T follicular helper cell (primary cell): ENCODE results near the gene PLEKHA7.

ENCODE experiments used
- DNase-seq: peaks from one replicate; pipeline ENCODE4 v3.0.0-alpha.2; 2020; ENCODE audit warnings: low read depth

PLEKHA7 gene

DNA sequence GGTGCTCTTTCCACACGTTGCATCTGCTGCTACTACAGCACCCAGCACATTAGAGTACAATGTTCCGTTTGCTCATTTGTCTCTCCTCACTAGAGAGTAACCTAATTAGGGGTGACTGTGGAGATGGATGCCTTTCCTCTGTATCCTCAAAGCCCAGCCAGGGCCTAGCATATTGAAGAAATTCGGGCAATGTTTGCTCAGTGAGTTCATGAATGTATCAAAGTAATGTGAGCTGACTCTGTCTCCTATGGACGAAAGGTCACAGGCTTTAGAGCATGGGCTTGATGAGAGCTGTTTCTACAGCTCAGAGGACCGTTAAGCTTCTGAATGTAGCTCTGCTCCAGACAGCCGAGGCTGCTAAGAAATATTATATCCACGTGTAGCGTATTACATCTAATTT lies 208.3 kb downstream of the PLEKHA7 start:
- no peak for DNase-seq

DNA sequence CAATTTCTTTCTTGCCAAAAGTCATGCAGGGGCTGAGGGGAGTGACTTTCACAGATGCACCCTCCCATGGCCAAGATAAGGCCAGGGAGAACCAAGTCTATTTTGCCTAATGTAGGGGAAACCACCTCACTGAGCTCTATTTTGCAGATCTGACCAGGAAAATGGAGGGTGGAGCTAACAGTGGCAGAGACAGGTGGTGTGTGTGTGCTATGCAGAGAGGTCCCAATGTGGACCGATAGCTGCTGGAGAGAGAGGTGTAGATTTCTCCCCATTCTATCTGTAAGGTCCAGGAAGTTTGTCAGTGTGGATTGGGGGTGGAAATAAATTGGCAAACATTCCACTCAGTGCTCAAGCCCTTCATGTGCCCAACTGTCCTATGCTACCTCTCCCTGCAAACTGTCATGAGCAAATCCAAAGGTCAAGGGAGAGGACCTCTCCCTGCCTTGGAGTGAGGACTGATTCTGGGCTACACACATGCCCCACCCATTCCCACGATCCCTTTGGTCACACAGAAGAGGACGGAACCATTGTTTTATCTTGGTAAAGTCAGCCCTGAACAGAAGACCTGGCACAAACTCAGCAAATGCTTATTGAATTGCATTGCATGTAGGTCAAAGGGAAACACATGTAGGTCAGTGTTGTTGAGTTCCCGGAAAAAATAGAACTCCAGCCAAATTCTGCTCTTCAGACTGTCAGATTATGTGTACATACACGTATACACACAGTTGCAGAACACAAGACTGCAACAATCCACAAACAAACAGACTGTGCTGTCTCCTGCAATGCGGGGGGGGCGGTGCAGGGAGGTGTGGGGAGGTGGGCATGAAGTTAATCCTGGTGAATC lies 209.9 kb downstream of the PLEKHA7 start:
- no peak for DNase-seq

DNA sequence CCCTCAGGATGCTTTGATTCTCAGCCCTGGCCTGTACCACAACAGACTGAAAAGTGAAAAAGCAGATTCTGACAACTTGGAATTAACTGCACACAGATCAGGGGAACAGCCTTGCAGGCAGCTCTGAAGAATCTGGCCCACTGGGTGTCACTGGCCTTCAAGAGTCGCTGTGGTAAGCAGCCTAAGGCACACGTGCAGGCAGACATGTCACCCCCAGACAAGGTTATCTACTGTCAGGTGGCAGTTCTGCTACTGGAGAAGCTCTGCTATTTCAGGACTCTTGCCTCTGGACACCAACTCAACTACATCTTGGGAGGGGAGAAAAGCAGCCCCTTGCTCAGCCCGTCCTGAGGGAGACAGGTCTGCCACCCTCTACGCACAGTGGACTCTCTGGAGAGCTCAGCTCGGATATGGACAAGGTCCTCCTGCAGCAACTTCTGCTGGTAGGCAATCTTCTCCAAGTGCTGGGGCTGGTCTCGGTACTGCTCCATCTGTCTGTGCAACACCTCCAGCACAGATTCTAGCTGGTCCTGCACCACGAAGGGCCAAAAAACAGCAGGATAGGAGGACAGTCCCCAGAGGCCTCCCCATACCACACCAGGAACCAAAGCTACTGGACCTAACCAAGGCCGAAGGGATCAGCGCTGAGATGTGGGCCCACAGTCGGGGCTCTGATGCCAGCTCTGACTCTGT lies 212.8 kb downstream of the PLEKHA7 start:
- no peak for DNase-seq

DNA sequence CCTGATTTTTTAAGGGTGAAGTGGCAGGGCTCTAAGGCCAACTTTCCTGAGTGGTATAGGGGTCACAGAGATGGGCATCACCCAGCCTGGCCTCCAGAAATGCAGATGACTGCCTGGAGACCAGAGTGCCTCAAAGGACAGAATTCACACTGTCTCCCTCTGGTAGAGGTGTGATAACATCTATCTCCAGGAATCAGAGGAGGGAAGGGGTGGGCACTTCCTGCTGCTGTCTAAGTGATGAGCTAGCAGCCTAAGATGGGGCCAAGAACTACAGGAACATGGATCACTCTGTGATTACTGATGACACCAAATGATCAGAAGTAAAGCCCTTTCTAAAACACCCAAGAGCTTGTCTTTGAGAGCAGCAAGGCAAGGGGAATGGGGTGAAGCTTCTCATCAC lies 213.8 kb downstream of the PLEKHA7 start:
- no peak for DNase-seq

DNA sequence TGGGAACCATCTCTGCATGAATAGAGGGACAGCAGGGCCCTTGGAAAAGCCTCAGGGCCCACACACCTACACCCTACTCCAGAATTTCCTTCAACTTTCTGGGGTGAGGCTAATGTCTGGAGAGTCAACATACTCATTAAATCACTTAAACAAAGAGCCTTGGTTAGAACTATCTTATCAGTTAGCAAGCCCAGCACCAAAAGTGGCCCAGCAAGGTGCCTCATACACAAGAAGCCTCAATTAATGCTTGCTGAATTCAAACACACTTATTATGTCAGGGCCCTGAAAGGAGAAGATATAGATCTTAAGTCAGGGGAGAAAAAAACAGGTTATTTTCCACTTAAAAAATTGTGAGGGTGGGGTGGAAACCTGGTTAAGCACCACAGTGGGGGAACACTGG lies 214.3 kb downstream of the PLEKHA7 start:
- DNase-seq, result no peak

DNA sequence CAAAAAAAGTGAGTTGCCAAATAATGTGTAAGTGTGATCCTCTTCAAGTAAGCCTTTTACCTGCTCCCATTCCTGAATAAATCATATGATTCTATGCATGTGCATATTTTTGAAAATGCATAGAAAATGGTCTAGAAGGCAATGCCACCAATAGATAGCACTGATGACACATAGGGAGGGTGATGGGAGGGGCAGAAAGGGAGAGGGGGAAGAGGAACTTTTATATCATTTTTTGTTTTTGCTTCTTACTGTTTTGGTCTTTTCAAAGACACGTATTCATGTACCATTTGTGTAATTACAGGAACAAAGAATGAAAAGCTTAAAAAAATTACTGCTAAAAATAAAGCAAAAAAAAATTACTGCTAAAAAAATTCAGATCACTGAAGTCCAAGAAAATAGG lies 215.0 kb downstream of the PLEKHA7 start:
- no peak for DNase-seq

DNA sequence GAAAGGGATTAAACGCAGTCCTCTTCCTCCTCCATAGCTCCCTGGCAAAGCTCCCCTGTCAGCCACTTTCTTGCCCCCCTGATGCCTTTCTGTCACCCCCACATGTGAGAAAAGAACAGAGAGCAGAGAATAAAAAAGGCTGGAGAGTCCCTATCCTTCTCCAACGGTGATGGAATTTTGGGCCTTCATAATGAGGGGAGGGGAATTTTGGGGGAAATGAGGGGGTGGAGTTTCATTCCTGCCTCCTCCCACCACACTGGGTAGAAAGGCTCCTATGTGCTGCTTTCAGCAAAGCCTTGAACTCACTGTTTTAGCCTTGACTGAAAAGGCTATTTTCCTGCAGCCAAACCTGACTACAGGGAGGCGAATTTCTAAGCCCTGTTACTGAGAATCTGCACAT lies 216.4 kb downstream of the PLEKHA7 start:
- no peak for DNase-seq

DNA sequence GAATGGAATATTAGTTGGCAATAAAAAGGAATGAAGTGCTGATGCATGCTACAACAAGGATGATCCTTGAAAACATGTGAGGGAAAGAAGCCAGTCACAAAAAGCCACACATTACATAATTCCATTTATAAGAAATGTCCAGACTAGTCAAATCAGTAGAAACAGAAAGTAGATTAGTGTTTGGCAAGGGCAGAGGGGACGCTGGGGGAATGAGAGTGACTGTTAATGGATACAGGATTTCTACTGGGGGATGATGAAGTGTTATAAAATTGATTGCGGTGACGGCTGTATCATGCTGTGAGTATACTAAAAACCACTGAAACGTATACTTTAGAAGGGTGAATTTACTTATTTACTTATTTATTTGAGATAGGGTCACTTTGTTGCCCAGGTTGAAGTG lies 217.9 kb downstream of the PLEKHA7 start:
- no peak for DNase-seq

DNA sequence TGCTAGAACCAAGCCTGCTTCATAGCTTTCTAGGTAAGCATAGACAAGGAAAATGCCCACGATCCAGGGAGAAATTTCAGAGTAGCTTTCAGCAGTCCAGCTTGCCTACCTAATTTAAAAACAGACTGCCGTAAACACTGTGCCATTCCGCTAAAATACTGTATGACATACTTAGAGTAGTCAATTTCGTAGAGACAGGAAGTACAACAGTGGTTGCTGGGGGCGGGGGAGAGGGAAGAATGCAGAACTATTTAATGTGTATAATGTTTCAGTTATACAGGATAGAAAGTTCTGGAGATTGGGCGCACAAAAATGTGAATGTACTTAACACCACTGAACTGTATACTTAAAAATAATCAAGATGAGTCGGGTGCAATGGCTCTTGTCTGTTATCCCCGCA lies 219.1 kb downstream of the PLEKHA7 start:
- DNase-seq, result no peak

DNA sequence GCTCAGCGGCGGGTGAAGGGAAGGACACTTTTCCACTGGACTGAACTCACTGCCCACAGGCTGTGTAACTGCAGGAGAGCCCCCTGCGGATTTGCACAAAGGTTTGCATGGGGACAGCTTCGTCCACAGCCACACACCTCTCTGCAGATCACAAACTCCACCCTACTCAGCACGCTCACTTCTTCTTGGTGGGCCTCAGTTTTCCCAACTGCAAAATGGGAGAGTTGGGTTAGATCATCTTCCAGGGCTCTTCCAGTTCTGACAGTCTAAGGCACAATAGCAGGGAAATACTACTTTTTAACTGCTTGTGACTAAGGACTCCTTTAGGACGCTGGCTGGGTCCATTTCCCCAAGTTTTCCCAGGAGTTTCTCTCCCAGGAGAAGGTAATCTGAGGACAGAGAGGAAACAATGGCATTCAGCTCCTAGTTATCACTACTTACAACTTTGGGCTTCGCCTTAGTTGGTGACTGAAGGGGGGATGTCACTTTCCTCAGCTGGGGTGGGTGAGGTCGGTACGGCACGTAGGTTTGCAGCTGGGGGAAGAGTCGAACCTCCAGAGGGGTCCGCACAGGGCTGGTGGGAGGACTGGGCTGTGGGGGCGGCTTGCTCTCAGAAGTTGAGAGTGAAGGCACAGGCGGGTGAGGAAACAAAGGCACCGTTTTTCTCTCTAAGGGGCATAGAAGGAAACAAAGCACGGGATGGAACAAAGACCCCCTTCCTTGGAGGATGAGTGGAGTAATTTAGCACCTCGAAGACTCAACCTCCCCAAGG lies 220.0 kb downstream of the PLEKHA7 start:
- DNase-seq, result no peak

DNA sequence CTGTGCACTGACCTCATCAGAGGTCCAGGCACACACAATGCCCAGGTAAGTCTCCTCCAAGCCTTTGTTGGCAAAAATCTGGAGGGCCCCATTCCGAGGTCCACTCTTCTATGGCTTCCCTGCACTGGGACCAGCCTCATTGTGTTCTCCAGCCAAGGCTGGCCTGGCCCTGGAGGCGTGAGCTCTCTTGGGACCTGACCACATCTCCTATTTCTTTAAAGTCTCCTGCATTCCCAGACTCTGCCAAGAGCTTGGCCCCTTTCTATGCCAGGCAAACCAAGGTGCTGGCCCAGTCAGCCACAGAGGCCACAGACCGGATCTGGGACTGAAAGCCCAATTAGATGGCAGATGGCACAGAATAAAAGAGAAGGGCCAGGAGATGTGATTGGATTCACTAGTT lies 220.7 kb downstream of the PLEKHA7 start:
- no peak for DNase-seq

DNA sequence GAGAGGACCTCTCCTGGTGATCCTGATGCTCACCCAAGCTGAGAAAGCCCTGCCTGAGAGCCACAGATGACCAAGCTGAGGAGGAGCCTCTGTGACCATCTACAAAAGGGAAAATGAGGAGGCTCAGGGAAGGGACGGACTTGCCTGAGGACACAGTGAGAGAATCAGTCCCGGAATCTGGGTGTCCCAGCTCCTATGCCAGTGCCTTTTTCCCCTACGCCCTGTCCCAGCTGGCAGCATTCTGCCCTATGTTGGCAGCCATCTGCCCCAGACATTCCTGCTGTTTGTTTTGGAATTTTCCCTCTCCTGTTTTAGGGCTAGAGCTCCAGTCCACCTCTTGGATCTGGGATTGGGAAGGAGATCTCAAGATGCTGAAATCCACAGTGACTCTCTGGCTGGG lies 221.2 kb downstream of the PLEKHA7 start:
- no peak for DNase-seq

DNA sequence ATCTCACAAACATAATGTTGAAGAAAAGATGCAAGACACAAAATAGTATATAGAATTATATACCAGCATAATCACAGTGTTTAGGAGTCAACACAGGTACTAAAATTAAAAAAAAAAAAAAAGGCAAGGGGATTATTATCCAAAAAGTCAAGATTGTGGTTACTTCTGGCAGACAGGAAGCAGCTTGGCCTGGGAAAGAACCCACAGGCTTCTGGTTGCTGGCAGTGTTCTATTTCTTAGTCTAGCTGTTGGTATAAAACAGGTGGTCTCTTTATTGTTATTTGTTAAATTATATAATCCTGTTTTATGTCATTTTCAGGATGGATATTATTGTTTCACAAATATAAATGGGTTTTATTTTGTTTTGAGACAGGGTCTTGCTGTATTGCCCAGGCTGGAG lies 221.8 kb downstream of the PLEKHA7 start:
- DNase-seq, result no peak

DNA sequence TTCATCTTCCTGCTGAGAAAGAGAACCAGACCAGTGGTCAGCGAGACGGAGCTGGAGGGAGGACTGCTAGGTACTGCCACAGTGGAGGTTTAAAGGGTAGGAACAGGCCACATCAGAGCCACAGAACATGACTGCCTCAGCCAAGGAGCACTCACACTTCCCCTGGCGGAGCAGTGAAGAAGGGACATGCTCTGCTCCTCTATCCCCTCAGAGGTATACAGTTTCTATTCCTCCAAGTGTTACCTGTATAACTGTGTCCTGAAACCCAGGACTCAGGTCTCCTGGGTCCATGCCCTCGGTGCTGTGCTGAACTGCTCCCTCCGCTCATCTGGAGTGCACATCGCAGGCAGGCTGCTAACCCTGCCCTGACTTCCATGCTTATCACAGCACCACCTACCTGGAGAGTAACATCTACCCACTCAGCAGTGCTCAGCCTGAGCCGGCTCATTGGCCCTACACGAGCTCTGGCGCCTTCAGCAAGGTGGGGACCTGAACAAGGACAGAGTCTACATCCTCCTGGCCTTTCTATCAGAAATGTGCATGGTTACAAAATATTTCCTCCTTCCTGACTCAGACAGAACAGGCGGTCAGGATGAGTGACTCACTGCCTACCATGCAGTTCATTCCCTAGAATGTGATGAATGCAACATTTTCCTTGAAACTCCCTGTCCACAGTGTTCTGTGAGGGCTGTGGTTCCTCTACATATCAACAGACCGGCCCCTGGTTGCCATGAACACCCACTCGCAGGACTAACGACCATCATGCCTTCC lies 222.8 kb downstream of the PLEKHA7 start:
- DNase-seq, result no peak

DNA sequence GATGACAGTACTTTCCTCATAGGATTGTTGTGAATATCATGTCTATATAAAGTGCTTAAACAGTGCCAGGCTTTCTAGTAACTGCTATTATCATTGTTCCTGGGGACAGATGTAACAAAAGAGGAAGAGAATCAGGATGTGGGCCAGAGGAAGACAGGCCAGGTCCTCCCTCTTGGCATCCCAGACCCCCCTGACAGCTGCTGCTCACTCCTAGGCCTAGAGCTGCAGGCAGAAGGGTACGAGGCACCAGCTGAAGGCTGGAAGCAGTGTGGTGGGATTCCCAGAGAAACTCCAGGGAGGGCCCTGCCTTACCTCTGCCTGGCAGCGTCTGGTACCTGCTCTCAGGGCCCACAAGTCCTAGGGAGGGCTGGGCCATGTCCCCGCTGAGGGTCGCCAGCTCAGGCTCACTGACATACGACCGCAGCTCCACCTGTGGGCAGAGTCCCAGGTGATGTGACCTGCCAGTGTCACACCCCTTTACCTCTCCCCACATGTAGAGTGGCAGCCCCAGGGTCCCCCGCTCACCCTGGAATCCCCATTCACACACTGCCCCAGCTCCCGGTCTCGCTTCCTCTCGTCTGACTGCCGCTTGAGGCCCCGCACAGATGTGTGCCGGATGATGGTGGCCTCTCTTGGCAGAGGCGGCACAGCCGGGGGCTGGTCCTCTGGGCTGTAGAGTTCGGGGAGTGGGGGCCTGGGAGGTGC lies 223.6 kb downstream of the PLEKHA7 start:
- no peak for DNase-seq

DNA sequence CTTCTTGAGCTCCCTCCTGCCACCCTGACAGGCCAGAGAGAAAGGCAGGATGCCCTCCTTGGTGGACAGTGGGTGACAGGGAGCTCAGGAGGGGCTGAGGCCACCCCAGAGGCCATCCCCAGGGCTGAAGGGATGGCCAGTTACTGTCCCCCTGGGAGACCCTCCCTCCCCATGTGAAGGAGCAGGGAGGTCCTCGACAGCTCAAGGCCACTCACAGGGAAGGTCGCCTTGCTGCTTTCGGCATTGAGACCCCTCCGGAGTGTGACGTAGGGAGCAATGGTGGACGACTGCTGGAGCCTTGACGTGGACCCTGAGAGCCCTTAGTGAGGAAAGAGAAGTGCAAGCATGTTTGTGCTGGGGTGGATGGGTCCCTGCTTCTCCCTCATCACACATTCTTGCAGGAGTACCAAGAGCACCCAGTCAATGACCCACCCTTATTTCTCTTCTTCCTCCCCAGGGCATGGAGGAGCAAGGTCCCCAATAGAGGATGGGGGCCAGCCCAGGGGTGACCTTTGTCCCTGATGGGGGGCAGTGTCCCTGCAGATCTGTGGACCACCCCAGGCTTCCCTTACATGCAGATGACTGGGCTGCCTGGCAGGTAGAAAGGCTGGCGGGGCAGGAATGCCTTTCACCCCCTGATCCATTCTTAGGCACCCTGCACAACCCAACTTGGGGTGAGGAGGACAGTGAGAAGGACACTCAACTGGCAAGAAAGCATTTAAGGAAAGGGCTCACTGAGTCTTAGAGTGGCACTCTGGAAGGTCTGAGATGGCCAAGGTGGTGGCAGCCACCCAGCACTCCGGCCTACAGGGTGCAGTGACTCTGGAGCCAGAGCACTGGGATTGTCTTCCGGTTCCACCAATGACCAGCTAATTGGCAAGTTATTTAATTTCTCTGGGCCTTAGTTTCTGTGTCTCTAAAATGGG lies 224.4 kb downstream of the PLEKHA7 start:
- DNase-seq, result no peak

DNA sequence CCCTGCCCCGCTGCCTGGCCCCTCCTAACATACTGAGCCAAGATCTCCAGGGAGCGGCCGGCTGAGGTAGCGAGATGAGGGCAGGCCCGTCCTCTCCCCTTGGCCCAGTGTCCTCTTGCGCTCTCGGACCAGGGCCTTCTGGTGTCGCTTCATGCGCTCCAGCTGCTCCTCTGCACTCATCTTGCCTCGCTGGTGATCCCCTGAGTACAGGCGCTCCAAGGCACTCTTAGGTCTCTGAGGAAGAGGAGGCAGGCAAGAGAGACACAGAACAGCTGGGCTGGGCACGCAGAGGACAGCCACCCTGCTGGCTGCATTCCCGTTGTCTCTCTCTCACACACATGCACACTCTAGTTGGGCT lies 225.2 kb downstream of the PLEKHA7 start:
- DNase-seq, result no peak

DNA sequence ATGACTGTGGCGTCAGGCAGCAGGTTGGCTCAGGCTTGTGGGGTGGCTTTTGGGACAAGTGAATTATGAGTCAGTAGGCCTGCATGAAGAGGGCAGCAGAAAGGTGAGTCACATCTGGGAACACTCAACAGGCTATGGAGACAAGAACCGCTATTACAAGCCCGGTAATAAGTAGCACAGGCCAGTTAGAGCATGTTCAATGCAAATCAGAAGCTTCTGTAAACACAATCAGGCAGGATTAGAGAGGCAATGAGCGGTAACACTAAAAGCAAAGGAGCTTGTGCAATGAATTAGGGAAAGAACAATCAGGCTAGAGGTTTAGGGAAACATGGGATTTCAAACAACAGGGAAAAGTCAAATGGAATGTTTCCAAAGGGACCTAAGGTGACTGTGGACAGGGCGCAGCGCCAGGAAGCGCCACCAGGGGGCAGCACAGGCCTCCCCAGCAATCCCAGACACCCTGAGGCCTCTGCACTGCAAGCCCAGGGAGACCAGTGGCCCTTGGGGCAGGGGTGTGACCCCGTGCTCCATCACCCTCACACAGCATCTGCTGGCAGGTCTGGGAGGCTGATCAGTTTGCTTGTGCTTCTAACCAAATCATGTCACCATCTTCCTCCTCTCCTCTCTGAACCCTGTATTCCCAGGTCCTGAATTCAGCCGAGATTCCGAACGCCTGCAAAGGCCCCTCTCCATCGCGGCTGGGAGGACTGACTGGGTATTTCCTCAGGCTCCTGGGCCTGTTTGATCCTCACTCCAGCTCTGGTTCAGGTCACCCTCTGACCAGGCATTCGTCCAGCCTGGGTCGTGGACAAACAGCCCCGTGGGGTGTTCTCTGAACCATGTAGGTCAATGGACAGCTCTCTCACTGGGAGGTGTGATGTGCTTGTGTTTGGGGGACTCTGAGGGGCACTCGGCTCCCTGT lies 225.8 kb downstream of the PLEKHA7 start:
- DNase-seq, result peak; percentile 13

DNA sequence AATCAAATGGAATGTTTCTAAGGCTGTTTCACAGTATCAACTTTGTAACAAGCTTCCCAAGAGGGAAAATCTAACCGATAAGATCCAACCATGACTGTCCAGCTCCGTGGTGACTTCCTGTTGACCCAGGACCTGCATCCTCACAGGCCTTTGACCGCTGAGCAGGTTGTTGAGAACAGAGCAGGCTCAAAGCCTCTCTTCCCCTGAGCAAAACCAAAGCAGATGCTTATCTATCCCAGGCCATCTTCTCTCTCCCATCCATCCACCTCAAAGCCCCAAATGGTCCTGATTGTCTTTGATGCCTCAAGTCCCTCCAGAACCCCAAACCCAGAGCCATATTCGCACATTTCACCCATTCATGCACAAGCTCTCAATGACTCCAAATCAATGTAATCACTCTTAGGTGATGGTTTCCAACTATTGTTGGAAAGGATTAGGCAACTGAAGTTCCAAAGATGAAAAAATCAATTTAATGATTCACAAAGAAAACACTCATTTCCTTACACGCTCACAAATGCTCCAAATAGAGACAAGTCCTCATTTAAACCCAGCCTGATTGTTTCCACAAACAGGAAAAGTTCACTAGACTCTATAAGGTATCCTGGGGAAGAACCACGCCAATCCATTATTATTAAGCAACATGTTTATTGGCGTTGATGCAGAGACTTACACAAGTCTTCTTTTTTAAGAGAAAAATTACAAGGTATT lies 227.0 kb downstream of the PLEKHA7 start:
- no peak for DNase-seq
